Esophagus muscularis mucosa (tissue), 4 donors: Measurements from ENCODE around the gene NPTX1. TPM values are rescaled to one million over a fixed set of nuclear protein-coding genes. Genes with fewer than 3 reads are reported as not detected.

ENCODE experiments used
- DNase-seq: peaks from one replicate; pipeline ENCODE4 v3.0.0-alpha.2; 2017; ENCODE audit errors: extremely low spot score
- H3K27ac ChIP-seq, 4 donors: fragments of 200-600 bp; sonication (generic); replicated peaks in 1 of 4; 1 replicate in 3 of 4; 2 replicates in 1 of 4; pipeline ENCODE4 v1.5.1; 2016 to 2019; ENCODE audit warnings: mild to moderate bottlenecking in 1 of 4
- H3K27me3 ChIP-seq, 4 donors: fragments of 200-600 bp; sonication (generic); one replicate each; pipeline versions ENCODE4 v1.5.1 to v1.6.0; 2016 to 2019
- H3K36me3 ChIP-seq, 4 donors: fragments of 200-600 bp; sonication (generic); one replicate each; pipeline ENCODE4 v1.5.1; 2016 to 2019
- H3K4me1 ChIP-seq, 4 donors: fragments of 200-600 bp; sonication (generic); one replicate each; pipeline ENCODE4 v1.5.1; 2016 to 2019
- H3K4me3 ChIP-seq, 4 donors: fragments of 200-600 bp; sonication (generic); 1 replicate in 2 of 4; 2 replicates in 2 of 4; pipeline ENCODE4 v1.5.1; 2016 to 2019; ENCODE audit warnings: mild to moderate bottlenecking in 4 of 4, moderate library complexity in 1 of 4
- H3K9me3 ChIP-seq, 4 donors: fragments of 200-600 bp; sonication (generic); 1 replicate in 3 of 4; 2 replicates in 1 of 4; pipeline ENCODE4 v1.5.1; 2016 to 2019
- EP300 ChIP-seq: sonication (generic); formaldehyde crosslinking; IDR thresholded peaks from one replicate; pipeline ENCODE4 v1.6.1; 2017; ENCODE audit warnings: antibody characterized with exemption
- POLR2A ChIP-seq: fragments of 450-650 bp; IDR thresholded peaks from one replicate; pipeline ENCODE4 v1.6.1; 2017; ENCODE audit warnings: antibody characterized with exemption, moderate library complexity, mild to moderate bottlenecking, low read depth
- POLR2AphosphoS5 ChIP-seq, 2 donors: sonication (generic); formaldehyde crosslinking; IDR thresholded peaks; one replicate each; pipeline ENCODE4 v1.6.1; 2017; ENCODE audit warnings: antibody characterized with exemption in 2 of 2
- WGBS: methylation state at CpG from one replicate; pipeline ENCODE4 v1.1.5; 2018; 5-methylcytosine and 5-hydroxymethylcytosine counted together
- intact Hi-C: fragments of 100-400 bp; cut with DNase I; formaldehyde crosslinking; loops from one replicate; pipeline ENCODE4 v1.15.1; 2023
- total RNA-seq, 4 donors: library from RNA; depleted of rRNA; stranded (reverse); fragments of >200 nt; gene quantifications; one replicate each; pipeline versions ENCODE4 v1.1.0 to v1.2.1, GENCODE V29; 2016
- TF ChIP-seq, protein P1 (sequence below), 3 experiments: fragments of 200-600 bp in 2 of 3; fragments of 450-650 bp in 1 of 3; sonication (generic) in 2 of 3; IDR thresholded peaks; one replicate each; pipeline ENCODE4 v1.5.1; 2017 to 2019; ENCODE audit warnings: antibody characterized with exemption in 3 of 3, mild to moderate bottlenecking in 2 of 3, moderate library complexity in 1 of 3

Gene NPTX1
- total RNA-seq, 4 donors from 2014 or later, result 0.42 to 5.5 (median 4.1) TPM

DNA sequence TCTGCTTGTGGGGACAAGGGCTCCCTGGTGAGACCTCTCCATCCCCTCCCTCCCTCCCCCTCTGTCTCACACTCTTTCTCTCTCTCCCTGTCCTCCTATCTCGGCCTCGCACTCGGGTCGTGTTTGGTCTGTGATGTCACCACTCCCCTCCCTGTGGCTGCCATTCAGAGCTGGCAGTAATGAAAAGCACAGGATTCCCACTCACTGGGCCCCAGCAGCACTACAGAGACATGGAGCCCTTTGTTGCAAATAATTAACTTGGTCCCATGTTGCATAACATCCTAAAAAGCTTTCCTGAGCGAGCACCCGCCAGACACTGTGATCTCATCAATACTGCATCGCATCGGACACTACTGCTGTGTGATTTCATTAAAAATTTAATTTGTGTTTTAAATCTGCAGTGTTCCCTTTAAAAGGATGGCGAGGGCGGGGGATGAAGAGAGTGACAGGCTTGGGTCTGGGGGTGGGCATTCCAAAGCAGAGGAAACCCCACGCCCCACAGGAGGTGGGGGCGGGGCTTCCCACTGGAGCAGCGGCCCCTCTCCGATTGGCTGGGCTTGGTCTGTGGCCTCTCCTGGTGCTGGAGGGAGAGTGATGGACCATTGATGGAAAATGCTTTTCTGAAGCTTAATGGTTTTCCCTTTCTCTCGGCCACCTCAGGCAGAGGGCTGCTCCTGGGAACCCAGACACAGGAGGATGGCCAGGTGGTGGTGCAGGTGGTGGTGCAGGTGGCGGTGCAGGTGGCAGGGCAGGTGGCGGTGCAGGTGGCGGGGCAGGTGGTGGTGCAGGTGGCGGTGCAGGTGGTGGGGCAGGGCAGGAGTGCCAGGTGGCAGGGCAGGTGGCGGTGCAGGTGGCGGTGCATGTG lies 15.3 kb upstream of the NPTX1 start:
- Histone ChIP-seq H3K27me3 (peaks cover 0 to 62% (median 0%) of the 10 kb centered on the region in 4 donors), H3K4me3 (no peak overlapping the region), H3K4me1 (no peaks in the 10 kb centered on the region), H3K27ac (no peak overlapping the region), H3K9me3 (peaks cover 0 to 10% (median 7%) of the 10 kb centered on the region in 4 donors), H3K36me3 (no peaks in the 10 kb centered on the region)
- intact Hi-C loops, result no loop called here
- 48% methylated on average over 21 of the region's 21 CpGs for WGBS
- TF ChIP-seq EP300 (no peak), POLR2AphosphoS5 (IDR thresholded peaks at IDR 0.05) (no peak), POLR2A (no peak)
- TF ChIP-seq, protein P1, sequence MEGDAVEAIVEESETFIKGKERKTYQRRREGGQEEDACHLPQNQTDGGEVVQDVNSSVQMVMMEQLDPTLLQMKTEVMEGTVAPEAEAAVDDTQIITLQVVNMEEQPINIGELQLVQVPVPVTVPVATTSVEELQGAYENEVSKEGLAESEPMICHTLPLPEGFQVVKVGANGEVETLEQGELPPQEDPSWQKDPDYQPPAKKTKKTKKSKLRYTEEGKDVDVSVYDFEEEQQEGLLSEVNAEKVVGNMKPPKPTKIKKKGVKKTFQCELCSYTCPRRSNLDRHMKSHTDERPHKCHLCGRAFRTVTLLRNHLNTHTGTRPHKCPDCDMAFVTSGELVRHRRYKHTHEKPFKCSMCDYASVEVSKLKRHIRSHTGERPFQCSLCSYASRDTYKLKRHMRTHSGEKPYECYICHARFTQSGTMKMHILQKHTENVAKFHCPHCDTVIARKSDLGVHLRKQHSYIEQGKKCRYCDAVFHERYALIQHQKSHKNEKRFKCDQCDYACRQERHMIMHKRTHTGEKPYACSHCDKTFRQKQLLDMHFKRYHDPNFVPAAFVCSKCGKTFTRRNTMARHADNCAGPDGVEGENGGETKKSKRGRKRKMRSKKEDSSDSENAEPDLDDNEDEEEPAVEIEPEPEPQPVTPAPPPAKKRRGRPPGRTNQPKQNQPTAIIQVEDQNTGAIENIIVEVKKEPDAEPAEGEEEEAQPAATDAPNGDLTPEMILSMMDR (IDR thresholded peaks at IDR 0.05), result no peak
- DNase-seq, result no peak

DNA sequence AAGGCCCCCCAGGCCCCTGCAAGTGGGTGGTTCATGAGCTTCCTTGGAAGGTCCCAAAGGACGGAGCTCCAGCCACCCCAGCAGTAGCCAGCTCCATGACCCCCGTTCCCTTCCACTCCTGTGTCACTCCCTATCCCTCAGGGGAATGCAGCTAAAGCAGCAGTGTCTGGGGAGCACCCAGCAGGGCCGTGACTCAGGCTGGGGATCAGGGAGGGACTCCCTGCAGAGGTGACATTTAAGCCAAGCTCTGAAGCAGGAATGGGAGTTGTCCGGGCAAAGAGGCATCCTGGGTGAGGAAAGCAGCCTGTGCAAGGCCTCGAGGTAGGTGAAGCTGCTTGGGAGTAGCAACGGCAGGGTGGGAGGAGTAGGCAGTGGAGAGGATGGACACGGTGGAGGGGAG lies 11.1 kb upstream of the NPTX1 start:
- DNase-seq, result no peak
- Histone ChIP-seq H3K4me3 (no peak overlapping the region), H3K27me3 (peaks cover 0 to 77% (median 1%) of the 10 kb centered on the region in 4 donors), H3K36me3 (no peaks in the 10 kb centered on the region), H3K9me3 (peaks cover 0 to 13% (median 7%) of the 10 kb centered on the region in 4 donors), H3K27ac (no peak overlapping the region), H3K4me1 (no peaks in the 10 kb centered on the region)
- WGBS, result 52% methylated on average over 7 of the region's 7 CpGs
- intact Hi-C loops, result no loop called here
- TF ChIP-seq, protein P1 (IDR thresholded peaks at IDR 0.05), result no peak
- TF ChIP-seq EP300 (no peak), POLR2A (no peak), POLR2AphosphoS5 (IDR thresholded peaks at IDR 0.05) (no peak)

DNA sequence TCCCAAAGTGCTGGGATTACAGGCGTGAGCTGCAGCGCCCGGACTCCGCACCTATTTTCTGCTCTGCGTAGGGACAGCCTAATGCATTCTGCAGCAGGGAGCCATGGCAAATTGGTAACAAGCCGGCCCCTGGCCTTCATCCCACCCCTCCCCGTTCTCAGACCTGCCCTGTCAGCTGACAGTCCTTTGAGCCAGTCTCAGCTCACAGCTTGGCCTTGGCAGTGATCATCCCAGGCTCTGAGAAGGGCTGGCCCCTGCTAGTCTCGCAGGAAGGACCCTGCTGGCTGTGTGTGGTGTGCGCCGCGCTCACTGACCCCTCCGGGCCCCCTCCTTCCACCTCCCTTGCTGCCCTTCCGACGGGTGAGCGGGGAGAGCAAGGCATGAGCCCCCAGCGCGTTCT lies 10.3 kb upstream of the NPTX1 start:
- Histone ChIP-seq H3K27ac (no peak overlapping the region), H3K4me1 (no peaks in the 10 kb centered on the region), H3K27me3 (peaks cover 0 to 77% (median 8%) of the 10 kb centered on the region in 4 donors), H3K4me3 (no peak overlapping the region), H3K36me3 (no peaks in the 10 kb centered on the region), H3K9me3 (peaks cover 0 to 13% (median 7%) of the 10 kb centered on the region in 4 donors)
- TF ChIP-seq EP300 (no peak), POLR2AphosphoS5 (IDR thresholded peaks at IDR 0.05) (no peak), POLR2A (no peak)
- TF ChIP-seq, protein P1 (IDR thresholded peaks at IDR 0.05), result no peak
- intact Hi-C loops, result no loop called here
- DNase-seq, result no peak
- WGBS, result 37% methylated on average over 14 of the region's 17 CpGs

DNA sequence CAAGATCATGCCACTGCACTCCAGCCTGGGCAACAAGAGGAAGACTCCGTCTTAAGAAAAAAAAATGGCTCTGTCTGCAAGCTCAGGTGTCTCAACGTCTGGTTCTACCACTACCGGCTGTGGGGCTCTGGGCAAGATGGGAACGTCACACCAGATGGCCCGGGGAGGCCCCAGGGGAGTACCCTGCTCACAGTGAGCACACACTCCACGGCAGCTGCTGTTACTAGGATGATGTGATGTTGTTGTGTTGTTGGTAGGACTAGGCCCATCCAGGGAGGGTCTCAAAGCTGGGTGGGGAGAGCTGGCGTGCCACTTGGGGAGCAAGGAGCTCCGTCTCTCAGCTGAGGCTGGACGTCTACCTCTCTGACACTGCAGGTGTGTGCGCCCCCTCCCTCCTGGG lies 9.4 kb upstream of the NPTX1 start:
- DNase-seq, result no peak
- Histone ChIP-seq H3K4me1 (no peaks in the 10 kb centered on the region), H3K4me3 (no peak overlapping the region), H3K9me3 (peaks cover 0 to 13% (median 7%) of the 10 kb centered on the region in 4 donors), H3K27me3 (peaks cover 0 to 77% (median 15%) of the 10 kb centered on the region in 4 donors), H3K36me3 (no peaks in the 10 kb centered on the region), H3K27ac (no peak overlapping the region)
- TF ChIP-seq, protein P1 (IDR thresholded peaks at IDR 0.05), result no peak
- TF ChIP-seq POLR2AphosphoS5 (IDR thresholded peaks at IDR 0.05), result no peak
- no peak for TF ChIP-seq POLR2A
- no peak for TF ChIP-seq EP300
- 58% methylated on average over 9 of the region's 10 CpGs for WGBS
- intact Hi-C loops, result no loop called here
